Fibroblast of lung (primary cell): Measurements from ENCODE around the gene CDS1.

Experiments
- CTCF ChIP-seq, 2 donors: IDR thresholded peaks in 1 of 2; conservative IDR thresholded peaks in 1 of 2; 1 replicate in 1 of 2; 2 replicates in 1 of 2; pipeline ENCODE4 v1.5.1; 2011 to 2012; ENCODE audit warnings: low read length in 2 of 2, control low read depth in 1 of 2, inconsistent platforms in 1 of 2, low read depth in 1 of 2, mild to moderate bottlenecking in 1 of 2
- EZH2 ChIP-seq: IDR thresholded peaks from 2 replicates; pipeline ENCODE4 v1.5.1; 2012; ENCODE audit warnings: low read length, control low read depth, mild to moderate bottlenecking; ENCODE audit errors: missing control alignments

- TF ChIP-seq CTCF (conservative IDR thresholded peaks at IDR 0.05 in 1 of 2, IDR thresholded peaks at IDR 0.05 in 1 of 2; ENCODE audit: low read depth in 1 of 2, low read length in 2 of 2): no peak
- no peak for TF ChIP-seq EZH2
Measured at GRCh38 chr4:84597450-84597849, 14.5 kb downstream of the CDS1 start.
